SU-DHL-6 (cell line): ENCODE measurements around the gene ZNF583.

Experiments
- EZH2phosphoT487 ChIP-seq: fragments of 200-600 bp; sonication (generic), shearing (Covaris generic); conservative IDR thresholded peaks from 2 replicates; pipeline ENCODE4 v1.6.1; 2018; ENCODE audit warnings: mild to moderate bottlenecking, antibody characterized with exemption, low read length, moderate library complexity, mixed read lengths
- TF ChIP-seq, protein P1 (sequence below): fragments of 200-600 bp; sonication (generic); IDR thresholded peaks from one replicate; pipeline ENCODE4 v1.5.1; 2017; ENCODE audit warnings: antibody characterized with exemption, mild to moderate bottlenecking, low read length, moderate library complexity; ENCODE audit not compliant: insufficient read depth, poor library complexity, severe bottlenecking

DNA sequence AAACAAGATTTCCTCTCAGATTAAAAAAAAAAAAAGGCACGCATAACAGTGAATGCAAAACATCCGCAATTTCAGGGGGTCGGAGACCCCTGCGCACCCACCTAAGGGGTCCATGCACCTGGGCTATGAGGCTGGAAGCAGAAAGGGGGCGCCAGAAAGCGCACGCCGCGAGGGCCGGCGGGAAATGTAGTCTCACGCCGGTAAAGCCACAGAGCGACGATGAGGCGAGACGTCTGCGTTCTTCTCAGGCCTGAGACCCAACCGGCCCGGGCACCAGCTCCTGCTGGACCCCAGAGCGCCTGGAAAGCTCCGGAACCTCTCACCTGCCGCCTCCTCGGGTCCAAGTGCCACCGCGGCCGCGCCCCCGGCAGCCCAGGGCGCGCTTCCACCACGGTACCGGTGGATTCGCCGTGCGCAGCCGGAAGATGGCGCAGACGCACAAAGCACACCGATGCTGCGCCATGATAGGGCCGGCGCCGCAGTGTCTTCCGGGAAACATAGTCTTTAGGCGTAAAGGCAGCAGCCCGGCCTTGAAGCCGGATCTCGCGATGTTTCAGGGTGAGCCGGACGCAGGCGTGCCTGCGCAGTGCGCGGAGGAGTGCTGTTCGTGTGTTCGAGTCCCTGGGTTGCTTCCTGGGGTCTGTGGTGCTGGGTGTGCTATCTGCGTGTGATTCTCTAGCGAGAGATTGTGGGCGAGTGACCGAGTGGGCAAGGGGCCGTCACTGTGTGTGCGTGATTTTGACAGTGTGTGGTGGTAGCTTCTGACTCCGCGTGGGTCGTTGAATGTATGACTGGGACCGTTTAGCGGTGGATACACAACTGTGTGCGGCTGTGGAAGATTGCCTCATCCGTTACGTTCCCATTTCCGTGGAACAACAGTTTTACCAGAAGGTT, 10.8 kb upstream of the ZNF583 start, which contains the start of gene ZNF582:
- TF ChIP-seq, protein P1, sequence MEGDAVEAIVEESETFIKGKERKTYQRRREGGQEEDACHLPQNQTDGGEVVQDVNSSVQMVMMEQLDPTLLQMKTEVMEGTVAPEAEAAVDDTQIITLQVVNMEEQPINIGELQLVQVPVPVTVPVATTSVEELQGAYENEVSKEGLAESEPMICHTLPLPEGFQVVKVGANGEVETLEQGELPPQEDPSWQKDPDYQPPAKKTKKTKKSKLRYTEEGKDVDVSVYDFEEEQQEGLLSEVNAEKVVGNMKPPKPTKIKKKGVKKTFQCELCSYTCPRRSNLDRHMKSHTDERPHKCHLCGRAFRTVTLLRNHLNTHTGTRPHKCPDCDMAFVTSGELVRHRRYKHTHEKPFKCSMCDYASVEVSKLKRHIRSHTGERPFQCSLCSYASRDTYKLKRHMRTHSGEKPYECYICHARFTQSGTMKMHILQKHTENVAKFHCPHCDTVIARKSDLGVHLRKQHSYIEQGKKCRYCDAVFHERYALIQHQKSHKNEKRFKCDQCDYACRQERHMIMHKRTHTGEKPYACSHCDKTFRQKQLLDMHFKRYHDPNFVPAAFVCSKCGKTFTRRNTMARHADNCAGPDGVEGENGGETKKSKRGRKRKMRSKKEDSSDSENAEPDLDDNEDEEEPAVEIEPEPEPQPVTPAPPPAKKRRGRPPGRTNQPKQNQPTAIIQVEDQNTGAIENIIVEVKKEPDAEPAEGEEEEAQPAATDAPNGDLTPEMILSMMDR: peak; percentile 43
- no peak for TF ChIP-seq EZH2phosphoT487
